ENCODE results near the gene JPH3. TPM values are rescaled to one million over a fixed set of nuclear protein-coding genes. Genes with fewer than 3 reads are reported as not detected.

Gene JPH3
- total RNA-seq, 4 donors from 2014 or later: 0.39 TPM; not detected in 3

- H3K4me3 ChIP-seq: no peak overlapping the region
- no peaks in the 10 kb centered on the region for H3K9me3 ChIP-seq
- peaks cover 0 to 33% of the 10 kb centered on the region in 2 donors for H3K27me3 ChIP-seq
- TF ChIP-seq CTCF (IDR thresholded peaks at IDR 0.05) (no peak), EP300 (IDR thresholded peaks at IDR 0.05) (no peak), POLR2A (IDR thresholded peaks at IDR 0.05) (no peak)
- no peaks in the 10 kb centered on the region for H3K4me1 ChIP-seq
- DNase-seq (ENCODE audit: low spot score in 2 of 2): no peak
- H3K36me3 ChIP-seq: no peaks in the 10 kb centered on the region
- WGBS, 2 donors: 70 to 85% methylated on average over 18 to 19 of the region's 19 CpGs
- H3K27ac ChIP-seq: no peak overlapping the region
Observed at GRCh38 chr16:87615621-87616041, 13.3 kb downstream of the JPH3 start.

GRCh38 chr16:87616556-87616955, 14.2 kb downstream of the JPH3 start:
- Histone ChIP-seq H3K36me3 (no peaks in the 10 kb centered on the region), H3K27ac (no peak overlapping the region), H3K27me3 (peaks cover 0 to 37% of the 10 kb centered on the region in 2 donors), H3K4me1 (no peaks in the 10 kb centered on the region), H3K4me3 (no peak overlapping the region), H3K9me3 (no peaks in the 10 kb centered on the region)
- TF ChIP-seq CTCF (IDR thresholded peaks at IDR 0.05): no peak
- TF ChIP-seq EP300 (IDR thresholded peaks at IDR 0.05): no peak
- no peak for TF ChIP-seq POLR2A (IDR thresholded peaks at IDR 0.05)
- WGBS, 2 donors: 77% methylated on average over 17 of the region's 17 CpGs
- DNase-seq (ENCODE audit: low spot score in 2 of 2): no peak

GRCh38 chr16:87618216-87618615, 15.9 kb downstream of the JPH3 start:
- Histone ChIP-seq H3K27me3 (peaks cover 0 to 37% of the 10 kb centered on the region in 2 donors), H3K36me3 (no peaks in the 10 kb centered on the region), H3K4me3 (no peak overlapping the region), H3K9me3 (no peaks in the 10 kb centered on the region), H3K4me1 (no peaks in the 10 kb centered on the region), H3K27ac (no peak overlapping the region)
- DNase-seq (ENCODE audit: low spot score in 2 of 2): no peak
- 77 to 78% methylated on average over 12 of the region's 12 CpGs for WGBS, 2 donors
- TF ChIP-seq POLR2A (IDR thresholded peaks at IDR 0.05): no peak
- TF ChIP-seq CTCF (IDR thresholded peaks at IDR 0.05): no peak
- TF ChIP-seq EP300 (IDR thresholded peaks at IDR 0.05): no peak

- Histone ChIP-seq H3K9me3 (no peaks in the 10 kb centered on the region), H3K27ac (no peak overlapping the region), H3K27me3 (peaks cover 0 to 37% of the 10 kb centered on the region in 2 donors), H3K36me3 (no peaks in the 10 kb centered on the region), H3K4me3 (no peak overlapping the region), H3K4me1 (no peaks in the 10 kb centered on the region)
- no peak for DNase-seq (ENCODE audit: low spot score in 2 of 2)
- 54% methylated on average over 26 of the region's 26 CpGs for WGBS, 2 donors
- TF ChIP-seq CTCF (IDR thresholded peaks at IDR 0.05) (no peak), EP300 (IDR thresholded peaks at IDR 0.05) (no peak), POLR2A (IDR thresholded peaks at IDR 0.05) (no peak)
Observed at GRCh38 chr16:87619360-87620200, 17.3 kb downstream of the JPH3 start.

GRCh38 chr16:87620201-87620495, 17.8 kb downstream of the JPH3 start:
- H3K4me1 ChIP-seq: no peaks in the 10 kb centered on the region
- no peak overlapping the region for H3K27ac ChIP-seq
- no peaks in the 10 kb centered on the region for H3K36me3 ChIP-seq
- no peak for DNase-seq (ENCODE audit: low spot score in 2 of 2)
- peaks cover 0 to 37% of the 10 kb centered on the region in 2 donors for H3K27me3 ChIP-seq
- WGBS, 2 donors: 13% methylated on average over 5 of the region's 5 CpGs
- no peak overlapping the region for H3K4me3 ChIP-seq
- TF ChIP-seq POLR2A (IDR thresholded peaks at IDR 0.05): no peak
- no peak for TF ChIP-seq EP300 (IDR thresholded peaks at IDR 0.05)
- TF ChIP-seq CTCF (IDR thresholded peaks at IDR 0.05): no peak
- H3K9me3 ChIP-seq: no peaks in the 10 kb centered on the region

Measured in tibial nerve (tissue), 4 donors.